ENCODE data around the gene ANKRD11.
"Not testable (repeated sequence)": the region's sequence is repeated elsewhere in the genome, so short reads cannot be mapped to it uniquely, and the experiment has no call there.

ANKRD11 gene

GRCh38 chr16:89362540-89363223 is 127.7 kb downstream of the ANKRD11 start:
- not testable (repeated sequence) for DNase-seq

DNA sequence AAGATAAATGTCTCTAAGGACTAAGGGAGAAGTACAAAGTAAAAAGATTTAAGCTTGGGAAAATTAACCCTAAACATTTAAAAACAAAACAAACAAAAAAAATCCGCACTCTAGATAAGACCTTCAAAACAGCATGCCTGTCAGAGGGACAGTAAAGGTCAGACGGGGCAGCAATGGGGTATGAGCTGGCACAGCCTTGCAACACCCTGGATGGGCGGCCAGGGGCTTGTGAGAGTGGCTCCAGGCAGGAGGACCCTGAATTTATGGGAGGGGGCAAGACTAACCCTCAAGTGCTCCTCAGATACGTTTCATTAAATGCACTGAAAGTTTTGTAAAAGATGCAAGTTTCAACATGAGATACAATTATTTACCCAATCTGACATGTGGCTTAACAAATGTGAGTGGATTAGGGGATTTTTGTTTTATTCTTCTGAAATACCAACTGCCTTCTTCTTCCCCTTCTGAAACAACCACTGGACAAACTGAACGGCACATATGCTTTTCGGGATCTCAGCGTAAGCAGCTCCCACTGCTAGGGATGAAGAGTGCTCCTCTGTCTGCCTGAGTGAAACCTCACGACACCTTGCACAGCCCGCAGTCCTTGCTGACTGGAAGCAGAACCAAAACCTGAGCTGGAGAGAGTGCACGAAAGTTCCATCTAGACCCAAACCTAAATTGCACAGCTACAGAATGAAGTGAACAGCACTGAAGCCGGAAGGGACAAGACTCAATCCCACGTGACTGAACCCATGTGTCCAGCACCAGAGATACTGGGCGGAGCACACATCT is 128.4 kb downstream of the ANKRD11 start:
- DNase-seq, result no peak

GRCh38 chr16:89360760-89361435 is 129.5 kb downstream of the ANKRD11 start:
- DNase-seq, result peak; percentile 64

- peak; percentile 81 for DNase-seq
Measured at GRCh38 chr16:89359264-89360147, 130.9 kb downstream of the ANKRD11 start.

GRCh38 chr16:89358030-89359005 is 132.0 kb downstream of the ANKRD11 start:
- DNase-seq, result no peak

DNA sequence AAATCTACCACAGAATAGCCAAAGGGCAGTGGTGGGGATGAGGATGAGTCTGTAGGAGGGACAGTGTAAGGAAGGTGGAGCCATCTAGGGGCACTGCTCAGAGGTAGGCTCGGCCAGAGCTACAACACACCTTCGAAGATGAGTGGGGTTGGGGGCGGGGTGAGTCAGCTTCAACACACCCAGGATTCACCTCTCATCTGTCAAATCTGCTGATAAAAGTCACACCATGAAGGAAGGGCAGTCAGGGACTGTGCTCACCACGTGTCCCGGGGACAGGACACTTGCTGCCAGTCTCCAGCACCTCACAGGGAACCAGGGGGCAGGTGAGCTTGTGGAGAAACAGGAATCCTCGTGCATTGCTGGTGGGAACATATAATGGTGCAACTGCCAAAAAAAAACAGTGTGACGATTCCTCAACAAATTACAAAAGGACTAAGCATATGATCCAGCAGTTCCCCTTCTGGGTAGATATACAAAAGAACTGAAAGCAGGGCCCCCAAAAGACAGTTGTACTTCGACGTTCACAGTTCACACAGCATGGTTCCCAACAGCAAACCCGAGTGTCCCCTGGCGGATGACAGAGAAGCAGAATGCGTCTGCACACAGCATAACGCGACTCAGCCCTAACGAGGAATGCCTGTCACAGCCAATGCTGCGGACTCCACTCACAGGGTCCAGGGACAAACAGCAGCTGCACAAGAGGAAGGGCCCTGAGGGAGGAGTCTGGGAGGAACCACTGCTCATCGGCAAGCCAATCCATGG is 133.1 kb downstream of the ANKRD11 start:
- peak; percentile 81 for DNase-seq

- no peak for DNase-seq
Measured at GRCh38 chr16:89355686-89356085, 134.7 kb downstream of the ANKRD11 start.

DNA sequence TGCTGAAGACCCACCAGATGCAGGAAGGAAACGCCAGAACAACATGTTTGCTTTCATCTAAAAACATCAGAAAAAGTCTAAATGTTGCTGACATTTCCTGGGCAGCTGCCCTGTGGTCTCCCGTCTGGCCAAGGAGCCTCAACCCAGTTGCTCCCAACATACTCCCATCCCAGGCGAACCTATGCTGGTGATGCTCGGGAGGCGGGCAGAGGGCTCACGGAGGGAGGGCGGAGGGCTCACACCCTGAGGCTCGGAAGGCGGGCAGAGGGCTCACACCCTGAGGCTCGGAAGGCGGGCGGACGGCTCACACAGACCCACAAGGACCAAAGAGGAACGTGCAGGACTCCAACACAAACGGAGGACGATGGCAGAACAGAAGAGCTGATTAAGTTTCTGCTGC is 135.4 kb downstream of the ANKRD11 start:
- DNase-seq, result no peak

DNA sequence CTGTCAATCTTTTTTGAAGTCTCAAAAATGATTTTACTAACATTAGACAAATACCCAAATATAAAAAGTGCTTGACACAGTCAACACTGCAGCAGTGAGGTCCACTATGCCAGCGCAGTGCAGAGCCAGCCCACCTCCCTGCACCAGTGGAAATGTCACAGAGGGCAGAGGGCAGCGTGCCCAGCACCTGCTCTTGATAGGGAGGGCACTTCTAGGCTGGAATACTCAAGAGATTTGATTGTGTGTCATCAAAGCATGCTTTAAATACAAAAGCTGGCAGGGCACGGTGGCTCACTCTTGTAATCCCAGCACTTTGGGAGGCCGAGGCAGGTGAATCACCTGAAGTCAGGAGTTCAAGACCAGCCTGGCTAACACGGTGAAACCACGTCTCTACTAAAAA is 136.0 kb downstream of the ANKRD11 start:
- no peak for DNase-seq

DNA sequence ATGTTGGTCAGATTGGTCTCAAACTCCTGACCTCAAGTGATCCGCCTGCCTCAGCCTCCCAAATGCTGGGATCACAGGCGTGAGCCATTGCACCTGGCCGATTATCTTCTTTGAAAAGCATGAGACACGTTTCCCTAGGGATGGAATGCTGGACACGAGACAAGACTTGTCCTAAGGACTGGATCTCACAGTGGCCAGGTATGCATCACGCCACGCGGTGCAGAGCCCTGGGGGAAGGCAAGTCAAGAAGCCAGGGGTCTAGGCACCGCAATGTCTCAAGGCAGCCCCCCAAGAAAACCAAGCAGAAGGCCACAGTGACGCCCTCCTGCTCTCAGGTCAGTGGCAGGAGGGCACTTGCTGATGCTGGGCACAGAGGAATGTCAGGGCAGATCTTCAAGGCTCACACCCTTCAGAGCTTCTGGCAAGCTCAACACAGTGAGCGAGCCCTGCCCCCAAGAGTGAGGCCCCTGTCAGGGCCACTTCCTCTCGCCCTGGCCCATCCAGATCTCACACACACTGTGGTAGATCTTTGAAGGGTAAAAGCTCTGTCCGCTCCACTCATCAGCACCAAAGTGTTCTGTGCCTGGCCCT is 138.2 kb downstream of the ANKRD11 start:
- DNase-seq, result no peak

DNA sequence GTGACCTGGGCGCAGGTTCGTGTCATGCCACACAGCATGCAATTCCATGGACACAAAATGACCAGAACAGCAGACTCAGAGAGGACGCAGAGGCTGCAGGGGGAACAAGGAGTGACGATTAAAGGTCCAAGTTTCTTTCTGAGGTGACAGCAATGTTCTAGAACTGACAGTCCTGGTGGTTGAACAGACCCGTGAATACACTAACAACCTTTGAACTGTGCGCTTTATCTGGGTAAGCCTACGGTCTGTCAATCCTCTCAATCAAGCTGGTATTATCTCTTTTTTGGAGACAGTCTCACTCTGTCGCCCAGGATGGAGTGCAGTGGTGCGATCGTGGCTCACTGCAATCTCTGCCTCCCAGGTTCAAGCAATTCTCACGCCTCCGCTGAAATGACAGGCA is 138.7 kb downstream of the ANKRD11 start:
- no peak for DNase-seq

- DNase-seq, result no peak
Measured at GRCh38 chr16:89350701-89351380, 139.5 kb downstream of the ANKRD11 start.

DNA sequence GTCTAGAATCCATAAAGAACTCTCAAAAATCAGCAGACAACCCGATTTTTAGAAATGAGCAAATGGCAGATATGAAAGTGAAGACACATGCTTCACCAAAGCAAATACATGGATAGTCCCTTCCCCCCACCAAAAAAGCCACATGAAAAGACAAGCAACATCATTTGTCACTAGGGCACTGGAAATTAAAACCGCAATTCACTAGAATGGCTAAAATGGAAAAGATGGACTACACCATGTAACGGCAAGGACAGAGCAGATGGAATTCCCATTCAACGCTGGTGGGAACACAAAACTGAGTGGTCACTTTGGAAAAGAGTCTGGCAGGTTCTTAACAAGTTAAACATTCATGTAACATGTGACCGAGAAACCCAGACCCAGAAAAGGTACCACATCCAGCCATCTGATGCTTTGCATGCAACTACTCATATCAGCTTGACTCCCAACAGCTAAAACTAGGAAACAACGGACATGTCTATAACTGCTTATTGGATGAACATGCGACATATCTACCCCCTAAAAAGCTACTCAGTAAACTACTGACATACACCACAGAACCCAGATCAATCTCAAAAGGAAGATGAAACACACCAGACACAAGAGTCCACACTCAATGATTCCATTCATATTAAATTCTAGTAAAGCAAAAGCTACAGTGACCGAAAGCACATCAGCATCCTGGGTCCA is 140.3 kb downstream of the ANKRD11 start:
- DNase-seq, result no peak

- DNase-seq, result no peak
Measured at GRCh38 chr16:89347807-89348206, 142.6 kb downstream of the ANKRD11 start.

DNA sequence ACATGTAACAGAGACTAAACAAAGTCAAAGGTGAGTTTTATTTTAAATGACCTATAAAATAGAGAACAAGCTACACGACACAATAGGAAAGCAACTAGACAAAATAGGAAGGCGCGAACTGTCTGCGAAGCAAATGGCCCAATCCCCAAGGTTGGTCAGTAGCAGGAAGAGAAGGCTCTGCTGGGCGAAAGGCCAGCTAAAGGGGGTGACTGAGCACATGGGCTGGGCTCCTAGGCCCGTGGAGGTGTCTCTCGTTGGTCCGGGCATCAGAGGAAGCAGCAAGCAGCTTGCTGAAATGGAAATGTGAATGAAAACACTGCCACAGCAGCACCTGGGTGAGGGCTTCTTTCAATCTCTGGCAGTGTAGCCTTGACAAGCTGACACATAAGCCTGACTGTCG is 143.5 kb downstream of the ANKRD11 start:
- peak; percentile 23 for DNase-seq

DNA sequence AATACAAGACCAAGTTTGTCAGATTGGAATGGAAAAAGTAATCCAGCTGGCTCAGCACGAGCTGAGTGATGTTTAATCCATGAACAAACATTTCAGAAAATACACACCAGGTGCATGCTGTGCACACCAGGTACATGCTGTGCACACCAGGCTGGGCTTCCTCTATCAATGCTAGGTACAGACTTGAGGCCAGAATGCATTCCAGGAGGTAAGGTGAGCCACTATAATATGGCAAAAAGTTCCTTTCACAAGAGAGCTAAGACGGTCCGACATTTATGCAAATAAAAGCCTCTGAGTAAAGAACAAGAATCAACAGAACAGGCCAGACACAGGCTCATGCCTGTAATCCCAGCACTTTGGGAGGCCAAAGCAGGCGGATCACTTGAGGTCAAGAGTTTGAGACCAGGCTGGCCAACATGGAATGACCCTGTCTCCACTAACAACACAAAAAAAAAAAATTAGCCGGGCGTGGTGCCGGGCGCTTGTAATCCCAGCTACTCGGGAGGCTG is 144.7 kb downstream of the ANKRD11 start:
- no peak for DNase-seq

DNA sequence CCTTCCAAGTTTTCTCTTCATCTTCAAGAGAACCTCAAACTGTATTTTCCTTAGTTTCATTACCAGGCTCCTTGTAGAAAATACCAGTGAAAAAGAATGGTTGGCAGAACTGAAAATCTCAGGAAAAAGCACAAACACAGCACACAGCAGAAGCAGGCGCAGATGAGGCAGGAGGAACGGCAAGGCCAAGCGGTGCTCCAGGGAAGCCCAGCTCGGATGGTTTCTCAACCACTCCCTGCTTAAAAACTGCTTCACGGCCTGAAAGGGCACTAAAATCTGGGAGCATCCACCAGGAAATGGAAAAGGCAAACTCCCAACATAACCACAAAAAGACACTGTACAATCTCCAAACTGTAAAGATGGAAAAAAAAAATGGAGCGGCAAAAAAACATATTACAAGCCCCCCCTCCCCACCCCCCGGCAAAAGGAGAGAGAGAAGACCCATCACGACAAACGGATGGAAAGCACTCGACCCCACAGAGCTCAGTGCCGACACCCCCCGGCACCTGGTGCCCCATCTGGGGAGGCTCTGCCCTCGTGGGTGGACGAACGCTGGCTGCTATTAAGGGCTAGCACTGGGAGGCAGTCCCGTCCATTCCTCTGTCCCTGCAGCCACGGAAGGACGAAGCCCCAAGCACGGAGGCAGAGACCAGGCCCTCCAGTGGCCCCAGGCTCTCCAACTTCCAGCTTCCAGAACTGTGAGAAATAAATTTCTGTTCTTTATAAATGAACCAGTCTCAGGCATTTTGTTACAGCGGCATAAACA is 145.3 kb downstream of the ANKRD11 start:
- DNase-seq, result peak; percentile 34

DNA sequence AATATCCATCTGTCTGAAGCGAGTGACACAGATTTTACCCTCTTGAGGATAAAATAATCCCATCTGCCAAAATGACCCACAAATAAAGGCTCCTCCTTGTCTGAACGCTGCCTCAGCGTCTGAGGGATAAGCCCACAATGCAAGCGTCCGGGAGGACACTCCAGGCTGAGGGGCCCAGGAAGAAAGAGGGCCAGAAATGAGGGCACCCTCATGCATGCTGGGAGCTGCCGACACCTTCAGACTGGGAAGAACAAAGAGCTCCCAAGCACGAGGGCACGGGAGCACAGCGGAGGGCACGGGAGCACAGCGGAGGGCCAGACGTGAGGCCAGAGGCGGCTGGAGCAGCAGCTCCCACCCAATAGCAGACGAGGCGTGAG is 145.9 kb downstream of the ANKRD11 start:
- DNase-seq, result peak; percentile 20
